Measurements from ENCODE around the gene CMTR2.
"Not testable (repeated sequence)": the region's sequence is repeated elsewhere in the genome, so short reads cannot be mapped to it uniquely, and the experiment has no call there.

Gene CMTR2

GRCh38 chr16:71303938-71304337 lies 14.7 kb upstream of the CMTR2 start:
- 0 out of 2 replicates have a peak, but pooled peaks cover 2% of the 10 kb centered on the region for H3K9me3 ChIP-seq (ENCODE audit: control insufficient read depth, insufficient read depth, low read depth, low read length)
- H3K27ac ChIP-seq (ENCODE audit: low read depth, low read length): no peak overlapping the region

GRCh38 chr16:71297341-71297634 lies 8.1 kb upstream of the CMTR2 start:
- Histone ChIP-seq H3K27ac (ENCODE audit: low read depth, low read length) (no peak overlapping the region), H3K4me3 (ENCODE audit: low read depth, low read length) (no peak overlapping the region), H3K36me3 (ENCODE audit: control insufficient read depth, insufficient read depth, low read length) (no peaks in the 10 kb centered on the region)

More at GRCh38 chr16:71303938-71304337, 14.7 kb upstream of the CMTR2 start:
- Histone ChIP-seq H3K9ac (ENCODE audit: low read length) (no peak overlapping the region), H3K27me3 (ENCODE audit: control insufficient read depth, insufficient read depth, low read length) (no peaks in the 10 kb centered on the region; the same call in 1 of the 2 replicates), H3K4me1 (ENCODE audit: control insufficient read depth, insufficient read depth, low read length) (no peaks in the 10 kb centered on the region), H3K36me3 (ENCODE audit: control insufficient read depth, insufficient read depth, low read length) (no peaks in the 10 kb centered on the region), H3K4me3 (ENCODE audit: low read depth, low read length) (no peak overlapping the region)

DNA sequence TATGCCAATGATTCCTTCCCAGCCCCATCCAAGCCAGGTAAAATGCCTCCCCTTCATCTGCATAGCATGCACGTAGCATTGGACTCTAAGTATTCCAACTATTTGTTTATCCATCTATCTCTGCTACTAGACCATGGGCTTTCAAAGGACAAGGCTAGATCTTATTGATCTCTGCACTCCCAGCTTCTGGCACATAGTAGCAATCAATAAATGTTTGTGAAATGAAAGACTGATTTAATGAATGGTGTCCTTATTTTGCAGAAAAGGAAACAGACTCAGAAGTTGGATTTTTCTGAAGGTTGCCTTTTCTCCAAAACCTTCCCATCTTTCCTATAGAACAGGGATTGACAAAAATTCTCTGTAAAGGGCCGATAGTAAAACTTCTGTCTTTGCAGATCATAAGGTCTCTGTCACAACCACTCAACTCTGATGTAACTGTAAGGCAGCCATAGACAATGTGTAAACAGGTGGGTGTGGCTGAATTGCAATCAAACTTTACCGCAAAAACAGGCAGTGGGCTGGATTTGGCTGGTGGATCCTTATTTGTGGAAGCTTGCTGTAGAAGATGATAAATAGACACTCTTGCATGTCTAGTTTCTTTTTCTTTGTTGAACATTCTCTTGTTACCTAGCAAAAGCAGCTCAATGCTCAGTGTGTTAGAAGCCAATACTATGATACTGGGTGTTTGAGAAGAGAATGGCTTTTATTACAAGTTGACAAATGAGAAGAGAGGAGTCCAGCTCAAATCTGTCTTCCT lies 7.6 kb upstream of the CMTR2 start:
- Histone ChIP-seq H3K9ac (ENCODE audit: low read length) (no peak overlapping the region), H3K4me3 (ENCODE audit: low read depth, low read length) (no peak overlapping the region), H3K4me1 (ENCODE audit: control insufficient read depth, insufficient read depth, low read length) (no peaks in the 10 kb centered on the region), H3K27ac (ENCODE audit: low read depth, low read length) (no peak overlapping the region), H3K27me3 (ENCODE audit: control insufficient read depth, insufficient read depth, low read length) (no peaks in the 10 kb centered on the region; the same call in 1 of the 2 replicates), H3K36me3 (ENCODE audit: control insufficient read depth, insufficient read depth, low read length) (no peaks in the 10 kb centered on the region), H3K9me3 (ENCODE audit: control insufficient read depth, insufficient read depth, low read depth, low read length) (no peaks in the 10 kb centered on the region)

More at GRCh38 chr16:71297341-71297634, 8.1 kb upstream of the CMTR2 start:
- no peaks in the 10 kb centered on the region; the same call in 1 of the 2 replicates for H3K27me3 ChIP-seq (ENCODE audit: control insufficient read depth, insufficient read depth, low read length)
- no peaks in the 10 kb centered on the region for H3K9me3 ChIP-seq (ENCODE audit: control insufficient read depth, insufficient read depth, low read depth, low read length)
- no peaks in the 10 kb centered on the region for H3K4me1 ChIP-seq (ENCODE audit: control insufficient read depth, insufficient read depth, low read length)
- H3K9ac ChIP-seq (ENCODE audit: low read length): no peak overlapping the region

- H3K4me1 ChIP-seq (ENCODE audit: control insufficient read depth, insufficient read depth, low read length): no peaks in the 10 kb centered on the region
Measured at GRCh38 chr16:71295950-71296349, 6.7 kb upstream of the CMTR2 start.

DNA sequence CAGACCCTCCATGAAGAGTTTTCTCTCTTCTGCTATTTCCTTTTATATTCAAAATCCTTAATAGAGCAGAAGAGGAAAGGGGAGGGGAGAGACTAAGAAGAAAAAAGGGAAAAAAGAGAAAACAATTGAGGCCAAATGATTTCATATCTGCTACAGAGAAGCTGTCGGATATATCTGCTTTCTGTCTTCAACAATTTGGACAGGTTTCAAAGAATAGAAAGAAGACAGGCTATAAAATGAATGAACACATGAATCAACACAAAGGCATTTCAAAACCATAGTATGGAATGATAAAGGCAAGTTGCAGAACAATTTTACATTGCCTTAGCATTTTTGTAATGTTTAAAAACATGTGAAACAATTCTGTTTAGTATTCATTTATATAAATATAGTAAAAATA lies 4.7 kb upstream of the CMTR2 start:
- no peaks in the 10 kb centered on the region for H3K27me3 ChIP-seq (ENCODE audit: control insufficient read depth, insufficient read depth, low read length)
- no peaks in the 10 kb centered on the region for H3K9me3 ChIP-seq (ENCODE audit: control insufficient read depth, insufficient read depth, low read depth, low read length)
- H3K36me3 ChIP-seq (ENCODE audit: control insufficient read depth, insufficient read depth, low read length): no peaks in the 10 kb centered on the region
- H3K4me1 ChIP-seq (ENCODE audit: control insufficient read depth, insufficient read depth, low read length): no peaks in the 10 kb centered on the region
- H3K9ac ChIP-seq (ENCODE audit: low read length): no peak overlapping the region
- no peak overlapping the region for H3K4me3 ChIP-seq (ENCODE audit: low read depth, low read length)
- no peak overlapping the region for H3K27ac ChIP-seq (ENCODE audit: low read depth, low read length)

More at GRCh38 chr16:71295950-71296349, 6.7 kb upstream of the CMTR2 start:
- H3K27ac ChIP-seq (ENCODE audit: low read depth, low read length): no peak overlapping the region
- H3K9me3 ChIP-seq (ENCODE audit: control insufficient read depth, insufficient read depth, low read depth, low read length): no peaks in the 10 kb centered on the region
- H3K36me3 ChIP-seq (ENCODE audit: control insufficient read depth, insufficient read depth, low read length): no peaks in the 10 kb centered on the region
- no peak overlapping the region for H3K4me3 ChIP-seq (ENCODE audit: low read depth, low read length)
- no peak overlapping the region for H3K9ac ChIP-seq (ENCODE audit: low read length)
- no peaks in the 10 kb centered on the region for H3K27me3 ChIP-seq (ENCODE audit: control insufficient read depth, insufficient read depth, low read length)

- H3K4me1 ChIP-seq (ENCODE audit: control insufficient read depth, insufficient read depth, low read length); H3K27me3 ChIP-seq (ENCODE audit: control insufficient read depth, insufficient read depth, low read length): not testable (repeated sequence)
Measured at GRCh38 chr16:71292095-71292494, 2.9 kb upstream of the CMTR2 start.

DNA sequence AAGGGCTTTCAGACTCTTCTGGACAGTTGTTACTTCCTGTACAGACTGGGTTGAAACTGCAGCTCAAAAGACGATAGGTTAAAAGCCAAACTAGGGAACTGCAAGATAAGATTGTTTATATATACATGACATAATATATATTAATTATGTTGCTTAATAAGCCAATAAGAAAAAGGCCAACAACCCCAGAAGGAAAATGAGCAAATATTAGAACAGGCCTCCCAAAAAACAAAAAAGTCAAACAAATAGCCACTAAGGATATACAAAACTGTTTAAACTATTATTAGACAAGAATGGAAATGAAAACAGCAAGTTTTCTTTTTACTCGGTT lies 495 bp upstream of the CMTR2 start:
- Histone ChIP-seq H3K9ac (ENCODE audit: low read length) (no peak overlapping the region), H3K9me3 (ENCODE audit: control insufficient read depth, insufficient read depth, low read depth, low read length) (no peaks in the 10 kb centered on the region), H3K36me3 (ENCODE audit: control insufficient read depth, insufficient read depth, low read length) (peaks cover 21% of the 10 kb centered on the region), H3K27me3 (ENCODE audit: control insufficient read depth, insufficient read depth, low read length) (no peaks in the 10 kb centered on the region), H3K4me1 (ENCODE audit: control insufficient read depth, insufficient read depth, low read length) (peaks cover 7% of the 10 kb centered on the region; the same call in 1 of the 2 replicates), H3K27ac (ENCODE audit: low read depth, low read length) (no peak overlapping the region), H3K4me3 (ENCODE audit: low read depth, low read length) (peak overlapping the region; percentile 80)

More at GRCh38 chr16:71292095-71292494, 2.9 kb upstream of the CMTR2 start:
- H3K9me3 ChIP-seq (ENCODE audit: control insufficient read depth, insufficient read depth, low read depth, low read length); H3K36me3 ChIP-seq (ENCODE audit: control insufficient read depth, insufficient read depth, low read length); H3K27ac ChIP-seq (ENCODE audit: low read depth, low read length); H3K4me3 ChIP-seq (ENCODE audit: low read depth, low read length); H3K9ac ChIP-seq (ENCODE audit: low read length): not testable (repeated sequence)

GRCh38 chr16:71288570-71288889 lies 672 bp downstream of the CMTR2 start:
- Histone ChIP-seq H3K27ac (ENCODE audit: low read depth, low read length) (peak overlapping the region; percentile 71; the same call in 1 of the 2 replicates), H3K36me3 (ENCODE audit: control insufficient read depth, insufficient read depth, low read length) (peaks cover 31% of the 10 kb centered on the region), H3K27me3 (ENCODE audit: control insufficient read depth, insufficient read depth, low read length) (no peaks in the 10 kb centered on the region), H3K9ac (ENCODE audit: low read length) (peak overlapping the region; percentile 81), H3K9me3 (ENCODE audit: control insufficient read depth, insufficient read depth, low read depth, low read length) (no peaks in the 10 kb centered on the region), H3K4me1 (ENCODE audit: control insufficient read depth, insufficient read depth, low read length) (peaks cover 7% of the 10 kb centered on the region; the same call in 1 of the 2 replicates), H3K4me3 (ENCODE audit: low read depth, low read length) (peak overlapping the region; percentile 80)

GRCh38 chr16:71287911-71288310 lies 1.3 kb downstream of the CMTR2 start:
- no peak overlapping the region for H3K27ac ChIP-seq (ENCODE audit: low read depth, low read length)
- H3K36me3 ChIP-seq (ENCODE audit: control insufficient read depth, insufficient read depth, low read length): peaks cover 37% of the 10 kb centered on the region
- no peaks in the 10 kb centered on the region for H3K9me3 ChIP-seq (ENCODE audit: control insufficient read depth, insufficient read depth, low read depth, low read length)
- H3K9ac ChIP-seq (ENCODE audit: low read length): no peak overlapping the region
- H3K27me3 ChIP-seq (ENCODE audit: control insufficient read depth, insufficient read depth, low read length): no peaks in the 10 kb centered on the region
- H3K4me3 ChIP-seq (ENCODE audit: low read depth, low read length): peak overlapping the region; percentile 80
- H3K4me1 ChIP-seq (ENCODE audit: control insufficient read depth, insufficient read depth, low read length): peaks cover 7% of the 10 kb centered on the region; the same call in 1 of the 2 replicates

DNA sequence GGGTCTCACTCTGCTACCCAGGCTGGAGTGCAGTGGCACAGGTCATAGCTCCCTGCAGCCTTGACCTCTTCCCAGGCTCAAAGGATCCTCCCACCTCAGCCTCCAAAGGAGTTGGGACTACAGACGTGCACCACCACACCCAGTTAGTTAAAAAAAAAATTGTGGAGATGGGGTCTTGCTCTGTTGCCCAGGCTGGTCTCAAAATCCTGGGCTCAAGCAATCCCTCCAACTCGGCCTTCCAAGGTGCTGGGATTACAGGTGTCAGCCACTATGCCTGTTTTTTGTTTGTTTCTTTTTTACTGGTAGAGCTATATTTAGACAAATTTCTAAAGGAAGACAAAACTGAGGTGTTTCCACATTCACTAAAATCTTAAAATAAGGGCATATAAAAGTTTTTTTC lies 1.7 kb downstream of the CMTR2 start:
- Histone ChIP-seq H3K36me3 (ENCODE audit: control insufficient read depth, insufficient read depth, low read length) (peaks cover 39% of the 10 kb centered on the region), H3K4me1 (ENCODE audit: control insufficient read depth, insufficient read depth, low read length) (peaks cover 7% of the 10 kb centered on the region; the same call in 1 of the 2 replicates), H3K27ac (ENCODE audit: low read depth, low read length) (no peak overlapping the region), H3K9me3 (ENCODE audit: control insufficient read depth, insufficient read depth, low read depth, low read length) (no peaks in the 10 kb centered on the region), H3K4me3 (ENCODE audit: low read depth, low read length) (no peak overlapping the region), H3K9ac (ENCODE audit: low read length) (no peak overlapping the region), H3K27me3 (ENCODE audit: control insufficient read depth, insufficient read depth, low read length) (no peaks in the 10 kb centered on the region)

DNA sequence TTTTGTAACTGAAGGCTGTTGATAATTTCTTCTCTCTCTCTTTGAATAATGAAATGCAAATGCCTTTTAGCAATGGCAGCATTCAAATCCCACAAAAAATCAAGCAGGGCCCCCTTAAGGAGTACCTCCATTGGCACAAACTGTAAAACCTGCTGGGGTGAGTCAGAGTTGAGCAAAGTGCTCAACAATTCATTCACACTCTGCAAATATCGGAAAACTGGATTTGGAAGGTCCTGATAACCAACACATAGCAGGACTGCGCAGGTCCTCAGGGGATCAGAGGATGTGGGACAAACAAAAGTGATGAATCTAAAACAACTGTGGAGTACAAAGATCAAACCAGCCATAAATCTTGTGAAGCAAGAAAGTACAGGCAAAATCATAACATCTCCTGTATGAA lies 5.6 kb downstream of the CMTR2 start:
- H3K36me3 ChIP-seq (ENCODE audit: control insufficient read depth, insufficient read depth, low read length): peaks cover 39% of the 10 kb centered on the region
- no peak overlapping the region for H3K27ac ChIP-seq (ENCODE audit: low read depth, low read length)
- H3K9me3 ChIP-seq (ENCODE audit: control insufficient read depth, insufficient read depth, low read depth, low read length): no peaks in the 10 kb centered on the region
- H3K27me3 ChIP-seq (ENCODE audit: control insufficient read depth, insufficient read depth, low read length): no peaks in the 10 kb centered on the region
- no peak overlapping the region for H3K4me3 ChIP-seq (ENCODE audit: low read depth, low read length)
- peaks cover 7% of the 10 kb centered on the region; the same call in 1 of the 2 replicates for H3K4me1 ChIP-seq (ENCODE audit: control insufficient read depth, insufficient read depth, low read length)
- no peak overlapping the region for H3K9ac ChIP-seq (ENCODE audit: low read length)

All from HUES6 (cell line).